Psoas muscle (tissue), 8 donors: ENCODE data around the gene NRP1. TPM values are rescaled to one million over a fixed set of nuclear protein-coding genes. Genes with fewer than 3 reads are reported as not detected.

ENCODE experiments used
- ATAC-seq, 4 donors: fragments of 200-7000 bp; cut with Tn5 transposase; one replicate each; pipeline ENCODE4 v1.9.1; 2020; ENCODE audit warnings: moderate library complexity in 3 of 4, mild to moderate bottlenecking in 2 of 4
- DNase-seq, 2 donors: peaks; one replicate each; pipeline ENCODE4 v3.0.0-alpha.2; 2020
- H3K27ac ChIP-seq: fragments of 200-600 bp; one replicate; pipeline ENCODE4 v1.8.0; 2022
- H3K27me3 ChIP-seq, 3 donors: fragments of 200-600 bp in 1 of 3; one replicate each; pipeline versions ENCODE4 v1.6.1 to v1.8.0; 2013 to 2022; ENCODE audit warnings: low read length in 2 of 3, mild to moderate bottlenecking in 2 of 3, moderate library complexity in 1 of 3; ENCODE audit not compliant: insufficient read depth in 3 of 3
- H3K36me3 ChIP-seq, 2 donors: fragments of 200-600 bp in 1 of 2; one replicate each; pipeline versions ENCODE4 v1.6.1 to v1.8.0; 2013 to 2022; ENCODE audit warnings: low read depth in 1 of 2, mild to moderate bottlenecking in 1 of 2, moderate library complexity in 1 of 2; ENCODE audit not compliant: insufficient read depth in 1 of 2
- H3K4me1 ChIP-seq: fragments of 200-600 bp; one replicate; pipeline ENCODE4 v1.8.0; 2022
- H3K4me3 ChIP-seq: fragments of 200-600 bp; one replicate; pipeline ENCODE4 v1.8.0; 2022; ENCODE audit warnings: mild to moderate bottlenecking
- H3K9me3 ChIP-seq: fragments of 200-600 bp; one replicate; pipeline ENCODE4 v1.8.0; 2022
- CTCF ChIP-seq: fragments of 200-600 bp; IDR thresholded peaks from one replicate; pipeline ENCODE4 v1.8.0; 2022; ENCODE audit warnings: antibody characterized with exemption
- WGBS, 3 donors: extraction: QIAGEN DNeasy Blood & Tissue Kit; methylation state at CpG; one replicate each; pipeline versions ENCODE4 v1.1.6 to v1.1.7; 2013; 5-methylcytosine and 5-hydroxymethylcytosine counted together
- intact Hi-C, 2 donors: fragments of 100-400 bp; cut with DNase I; formaldehyde crosslinking; loops; one replicate each; pipeline versions ENCODE4 v1.11.0 to v1.14.2; 2022
- polyA plus RNA-seq, 3 donors: library from polyadenylated mRNA; stranded (reverse); fragments of 200-250 nt; gene quantifications; one replicate each; pipeline ENCODE4 v1.2.3, GENCODE V29; 2013
- total RNA-seq, 4 donors: library from RNA; stranded (reverse); fragmentation: NEBNext Ultra II Directional in 2 of 4; extraction: Animal tissue kit (Norgen Biotek cat#: 25700) in 2 of 4; gene quantifications; one replicate each; pipeline versions ENCODE4 v1.2.1 to v1.2.4, GENCODE V29; 2021 to 2023
- donor health status: healthy with polysubstance abuse.
- donor health status: DM: no; HTN: no; CAD: no; lungs with moderate emphysema.
- donor health status: Bipolar disorder and iron deficiency.
- donor health status: healthy.
- donor health status: DM: yes; HTN: yes; CAD: no.
- donor health status: DM: no; HTN: no; CAD: no.
- donor health status: DM: no; HTN: no; CAD: no.
- donor health status: DM: yes; HTN: yes; CAD: no.

The NRP1 gene
- total and polyA plus RNA-seq, 7 donors: 10.9 to 54.8 (median 31.2) TPM

GRCh38 chr10:33307835-33308234, 26.6 kb downstream of the NRP1 start:
- DNase-seq: no peak
- Histone ChIP-seq H3K27me3 (no peaks in the 10 kb centered on the region), H3K9me3 (no peaks in the 10 kb centered on the region), H3K4me1 (peaks cover 31% of the 10 kb centered on the region), H3K4me3 (no peak overlapping the region), H3K36me3 (no peaks in the 10 kb centered on the region), H3K27ac (no peak overlapping the region)
- 92 to 95% (median 94%) methylated on average over 5 of the region's 5 CpGs for WGBS, 3 donors
- intact Hi-C loops: no loop called here
- no peak for ATAC-seq
- no peak for TF ChIP-seq CTCF

- Histone ChIP-seq H3K4me1 (peaks cover 39% of the 10 kb centered on the region), H3K9me3 (no peaks in the 10 kb centered on the region), H3K36me3 (no peaks in the 10 kb centered on the region), H3K4me3 (no peak overlapping the region), H3K27ac (peak overlapping the region; percentile 37), H3K27me3 (no peaks in the 10 kb centered on the region)
- no peak for ATAC-seq
- no peak for DNase-seq
- 74 to 77% (median 76%) methylated on average over 4 of the region's 4 CpGs for WGBS, 3 donors
- intact Hi-C loops: no loop called here
- no peak for TF ChIP-seq CTCF
Observed at GRCh38 chr10:33306701-33307519, 27.6 kb downstream of the NRP1 start.

DNA sequence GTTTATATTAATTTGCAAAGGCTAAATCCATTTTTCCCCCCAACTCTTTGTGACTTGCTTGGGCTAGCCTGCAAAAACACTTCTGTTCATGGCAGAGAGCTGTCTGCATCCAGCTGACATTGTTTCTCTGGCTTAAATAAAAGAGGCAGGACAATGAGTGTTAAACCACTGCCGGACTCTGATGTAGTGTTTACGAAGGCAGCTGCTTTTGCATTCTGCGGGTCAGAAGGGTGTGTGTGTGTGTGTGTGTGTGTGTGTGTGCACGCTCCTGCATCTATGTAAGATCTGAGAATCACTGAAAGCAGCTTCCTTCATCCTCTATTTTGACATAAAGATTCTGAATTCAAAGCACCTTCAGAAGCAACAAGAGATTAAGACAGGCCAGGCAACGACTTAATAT, 28.3 kb downstream of the NRP1 start:
- Histone ChIP-seq H3K4me1 (peaks cover 37% of the 10 kb centered on the region), H3K27ac (no peak overlapping the region), H3K9me3 (no peaks in the 10 kb centered on the region), H3K36me3 (peaks cover 0 to under 1% of the 10 kb centered on the region in 2 donors), H3K4me3 (no peak overlapping the region), H3K27me3 (no peaks in the 10 kb centered on the region)
- ATAC-seq (no peak), DNase-seq (no peak)
- no peak for TF ChIP-seq CTCF
- 54 to 60% (median 58%) methylated on average over 5 of the region's 5 CpGs for WGBS, 3 donors
- intact Hi-C loops: no loop called here

- DNase-seq (no peak), ATAC-seq (no peak)
- 39 to 60% (median 50%) methylated on average over 6 of the region's 6 CpGs for WGBS, 3 donors
- Histone ChIP-seq H3K36me3 (peaks cover 0 to 5% of the 10 kb centered on the region in 2 donors), H3K4me3 (no peak overlapping the region), H3K4me1 (peaks cover 42% of the 10 kb centered on the region), H3K27ac (peak overlapping the region; percentile 59), H3K9me3 (no peaks in the 10 kb centered on the region), H3K27me3 (no peaks in the 10 kb centered on the region)
- TF ChIP-seq CTCF: no peak
- intact Hi-C loops: loop anchor here in 1 of 2 donors (1.0 kb wide), 1 partner anchor 10 kb away; no protein-coding TSS in a partner anchor
Observed at GRCh38 chr10:33304423-33305225, 29.8 kb downstream of the NRP1 start.
